HG03039 (cell line): ENCODE results near the gene OR11A1.

Experiments
- ATAC-seq: cut with Tn5 transposase; IDR thresholded peaks from one replicate; pipeline ENCODE4 v1.9.1; 2021; ENCODE audit warnings: mild to moderate bottlenecking, moderate library complexity; ENCODE audit not compliant: unreplicated experiment

The OR11A1 gene

GRCh38 chr6:29456971-29457370 lies at the start of gene OR11A1, which contains the start of gene OR2H1:
Gene OR11A1, minus strand, starts transcription at chr6:29457071. Its CDS starts 29,430 bp downstream, at chr6:29427641.
Gene OR2H1, plus strand, starts transcription at chr6:29457155. Its CDS starts 4,615 bp downstream, at chr6:29461770.
- ATAC-seq = no peak

GRCh38 chr6:29506446-29507067 lies 49.7 kb upstream of the OR11A1 start:
- ATAC-seq = no peak

GRCh38 chr6:29505808-29506207 lies 48.9 kb upstream of the OR11A1 start:
- ATAC-seq = no peak

GRCh38 chr6:29504961-29505360 lies 48.1 kb upstream of the OR11A1 start:
- ATAC-seq = no peak

- no peak for ATAC-seq
Measured at GRCh38 chr6:29502597-29502996, 45.7 kb upstream of the OR11A1 start.

GRCh38 chr6:29502181-29502580 lies 45.3 kb upstream of the OR11A1 start:
- ATAC-seq = no peak

- ATAC-seq = no peak
Measured at GRCh38 chr6:29501106-29501505, 44.2 kb upstream of the OR11A1 start.

- no peak for ATAC-seq
Measured at GRCh38 chr6:29500594-29500993, 43.7 kb upstream of the OR11A1 start.

- no peak for ATAC-seq
Measured at GRCh38 chr6:29499704-29500103, 42.8 kb upstream of the OR11A1 start.

GRCh38 chr6:29496961-29497360 lies 40.1 kb upstream of the OR11A1 start:
- no peak for ATAC-seq

GRCh38 chr6:29495571-29495970 lies 38.7 kb upstream of the OR11A1 start:
- ATAC-seq = no peak

- no peak for ATAC-seq
Measured at GRCh38 chr6:29494131-29494530, 37.3 kb upstream of the OR11A1 start.

- no peak for ATAC-seq
Measured at GRCh38 chr6:29493261-29493660, 36.4 kb upstream of the OR11A1 start.

GRCh38 chr6:29491574-29491973 lies 34.7 kb upstream of the OR11A1 start:
- ATAC-seq = no peak

GRCh38 chr6:29490552-29490951 lies 33.7 kb upstream of the OR11A1 start:
- ATAC-seq = no peak

- no peak for ATAC-seq
Measured at GRCh38 chr6:29490055-29490454, 33.2 kb upstream of the OR11A1 start.

- ATAC-seq = no peak
Measured at GRCh38 chr6:29489286-29489685, 32.4 kb upstream of the OR11A1 start.

- ATAC-seq = no peak
Measured at GRCh38 chr6:29488874-29489273, 32.0 kb upstream of the OR11A1 start.

GRCh38 chr6:29487660-29488059 lies 30.8 kb upstream of the OR11A1 start, which contains the start of gene MAS1L:
Gene MAS1L, minus strand, starts transcription at chr6:29487956. Its CDS starts 54 bp downstream, at chr6:29487902.
- ATAC-seq = no peak

- no peak for ATAC-seq
Measured at GRCh38 chr6:29487131-29487530, 30.3 kb upstream of the OR11A1 start.

- no peak for ATAC-seq
Measured at GRCh38 chr6:29486577-29486976, 29.7 kb upstream of the OR11A1 start.

GRCh38 chr6:29483735-29484134 lies 26.9 kb upstream of the OR11A1 start:
- no peak for ATAC-seq

- ATAC-seq = no peak
Measured at GRCh38 chr6:29483186-29483585, 26.3 kb upstream of the OR11A1 start.
